Neuronal stem cell (in vitro differentiated cells): ENCODE measurements around the gene SLC16A9.
"Not testable (repeated sequence)": the region's sequence is repeated elsewhere in the genome, so short reads cannot be mapped to it uniquely, and the experiment has no call there.

Source experiments
- DNase-seq: peaks from one replicate; pipeline ENCODE4 v3.0.0-alpha.2; 2013; ENCODE audit warnings: low spot score
- H2AFZ ChIP-seq: one replicate; pipeline ENCODE4 v1.6.1; 2013; ENCODE audit warnings: mild to moderate bottlenecking, low read length, inconsistent platforms
- H2AK5ac ChIP-seq: 2 replicates; pipeline ENCODE4 v1.6.1; 2013; ENCODE audit warnings: low read depth, mild to moderate bottlenecking, inconsistent platforms, low read length, moderate library complexity, mixed read lengths
- H2BK120ac ChIP-seq: 2 replicates; pipeline ENCODE4 v1.6.1; 2013; ENCODE audit warnings: low read depth, mild to moderate bottlenecking, inconsistent platforms, low read length, moderate library complexity, mixed read lengths
- H2BK12ac ChIP-seq: one replicate; pipeline ENCODE4 v1.6.1; 2013; ENCODE audit warnings: low read length, inconsistent platforms
- H2BK15ac ChIP-seq: 2 replicates; pipeline ENCODE4 v1.6.1; 2013; ENCODE audit warnings: mild to moderate bottlenecking, low read length, inconsistent platforms, mixed read lengths
- H2BK5ac ChIP-seq: one replicate; pipeline ENCODE4 v1.6.1; 2013; ENCODE audit warnings: inconsistent platforms, mild to moderate bottlenecking, low read length, moderate library complexity
- H3K14ac ChIP-seq: one replicate; pipeline ENCODE4 v1.6.1; 2013; ENCODE audit warnings: low read length, inconsistent platforms
- H3K18ac ChIP-seq: 2 replicates; pipeline ENCODE4 v1.6.1; 2013; ENCODE audit warnings: low read length, inconsistent platforms
- H3K23ac ChIP-seq: 2 replicates; pipeline ENCODE4 v1.6.1; 2013; ENCODE audit warnings: low read depth, mild to moderate bottlenecking, mixed read lengths, low read length, inconsistent platforms; ENCODE audit not compliant: poor library complexity
- H3K27ac ChIP-seq: replicated peaks from 3 replicates; pipeline ENCODE4 v1.5.1; 2013; ENCODE audit warnings: low read length, inconsistent platforms
- H3K27me3 ChIP-seq, 3 experiments: 2 replicates each; pipeline ENCODE4 v1.6.1; 2013; ENCODE audit warnings: low read length in 3 of 3, mild to moderate bottlenecking in 2 of 3, inconsistent platforms in 1 of 3, low read depth in 1 of 3, mixed read lengths in 1 of 3, moderate library complexity in 1 of 3; ENCODE audit not compliant: control insufficient read depth in 3 of 3, insufficient read depth in 3 of 3
- H3K36me3 ChIP-seq, 2 donors: replicated peaks in 1 of 2; 2 replicates each; pipeline ENCODE4 v1.6.1; 2013; ENCODE audit warnings: low read length in 2 of 2; ENCODE audit not compliant: control insufficient read depth in 2 of 2, insufficient read depth in 2 of 2
- H3K4ac ChIP-seq: 2 replicates; pipeline ENCODE4 v1.6.1; 2013; ENCODE audit warnings: inconsistent platforms, mild to moderate bottlenecking, low read length, moderate library complexity
- H3K4me1 ChIP-seq, 2 donors: 1 replicate in 1 of 2; 2 replicates in 1 of 2; pipeline ENCODE4 v1.6.1; 2013; ENCODE audit warnings: low read length in 2 of 2, low read depth in 1 of 2; ENCODE audit not compliant: control insufficient read depth in 2 of 2, insufficient read depth in 1 of 2
- H3K4me2 ChIP-seq: one replicate; pipeline ENCODE4 v1.6.1; 2013; ENCODE audit warnings: mild to moderate bottlenecking, low read length, inconsistent platforms; ENCODE audit not compliant: insufficient read depth, poor library complexity, severe bottlenecking
- H3K4me3 ChIP-seq, 2 donors: 2 replicates each; pipeline ENCODE4 v1.5.1; 2013; ENCODE audit warnings: low read length in 2 of 2, mild to moderate bottlenecking in 2 of 2, inconsistent platforms in 1 of 2, moderate library complexity in 1 of 2
- H3K79me1 ChIP-seq: one replicate; pipeline ENCODE4 v1.6.1; 2013; ENCODE audit warnings: low read depth, mild to moderate bottlenecking, inconsistent platforms, low read length, moderate library complexity
- H3K9ac ChIP-seq: one replicate; pipeline ENCODE4 v1.6.1; 2013; ENCODE audit warnings: mild to moderate bottlenecking, low read depth, low read length, inconsistent platforms; ENCODE audit not compliant: poor library complexity
- H3K9me3 ChIP-seq, 2 donors: replicated peaks in 1 of 2; 2 replicates each; pipeline versions ENCODE3 to v1.6.1; 2013; ENCODE audit warnings: low read length in 2 of 2, mild to moderate bottlenecking in 2 of 2, inconsistent platforms in 1 of 2, low read depth in 1 of 2, mixed read lengths in 1 of 2, moderate library complexity in 1 of 2; ENCODE audit not compliant: control insufficient read depth in 2 of 2, insufficient read depth in 1 of 2
- H4K8ac ChIP-seq: one replicate; pipeline ENCODE4 v1.6.1; 2013; ENCODE audit warnings: low read depth, mild to moderate bottlenecking, inconsistent platforms, low read length, moderate library complexity
- H4K91ac ChIP-seq: one replicate; pipeline ENCODE4 v1.6.1; 2013; ENCODE audit warnings: low read length, low read depth, mild to moderate bottlenecking, inconsistent platforms; ENCODE audit not compliant: poor library complexity
- WGBS, 2 donors: extraction: QIAGEN DNeasy Blood & Tissue Kit; methylation state at CpG; one replicate each; pipeline ENCODE4 v1.1.7; 2013; ENCODE audit warnings: missing lambda C conversion rate in 2 of 2, mixed read lengths in 1 of 2; ENCODE audit not compliant: insufficient read length in 2 of 2, insufficient replicate concordance in 1 of 2; ENCODE audit errors: extremely low coverage in 2 of 2; 5-methylcytosine and 5-hydroxymethylcytosine counted together

SLC16A9 gene

DNA sequence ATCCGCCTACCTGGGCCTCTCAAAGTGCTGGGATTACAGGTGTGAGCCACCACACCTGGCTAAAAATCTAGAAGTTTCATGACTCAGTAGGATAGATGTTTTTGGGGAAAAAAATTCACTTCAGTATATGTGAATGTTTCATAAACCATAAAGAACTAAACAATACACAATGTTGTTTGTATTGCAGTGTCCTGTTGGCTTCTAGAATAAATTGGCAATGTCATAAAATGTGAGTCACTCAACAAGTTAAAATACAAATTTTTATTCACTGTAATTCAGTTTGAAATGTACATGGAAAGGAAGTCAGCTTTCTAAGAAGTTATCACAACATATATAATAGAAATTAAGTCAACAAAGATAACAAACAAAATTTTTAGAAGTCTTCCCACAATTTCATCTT is 27.1 kb upstream of the SLC16A9 start:
- H2BK15ac ChIP-seq, result no peak overlapping the region
- no peak overlapping the region for H4K8ac ChIP-seq
- H3K14ac ChIP-seq, result no peak overlapping the region
- H2BK5ac ChIP-seq, result no peak overlapping the region
- no peak overlapping the region for H3K18ac ChIP-seq
- no peak overlapping the region for H2AFZ ChIP-seq
- H3K9me3 ChIP-seq, result no peaks in the 10 kb centered on the region
- H3K36me3 ChIP-seq, result no peaks in the 10 kb centered on the region
- peaks cover 0 to 2% (median 0%) of the 10 kb centered on the region in 3 experiments for H3K27me3 ChIP-seq
- no peaks in the 10 kb centered on the region for H3K79me1 ChIP-seq
- H3K4me2 ChIP-seq, result no peak overlapping the region
- no peak overlapping the region for H3K23ac ChIP-seq
- H3K4ac ChIP-seq, result no peak overlapping the region
- H3K4me1 ChIP-seq, result no peaks in the 10 kb centered on the region
- H4K91ac ChIP-seq, result no peak overlapping the region
- no CpG with 5 or more reads among the region's 1 CpG for WGBS, 2 donors
- no peak for DNase-seq
- no peak overlapping the region for H2AK5ac ChIP-seq
- H2BK12ac ChIP-seq, result no peak overlapping the region
- H3K4me3 ChIP-seq, result no peak overlapping the region
- H3K9ac ChIP-seq, result no peak overlapping the region
- H2BK120ac ChIP-seq, result no peak overlapping the region
- no peak overlapping the region for H3K27ac ChIP-seq

DNA sequence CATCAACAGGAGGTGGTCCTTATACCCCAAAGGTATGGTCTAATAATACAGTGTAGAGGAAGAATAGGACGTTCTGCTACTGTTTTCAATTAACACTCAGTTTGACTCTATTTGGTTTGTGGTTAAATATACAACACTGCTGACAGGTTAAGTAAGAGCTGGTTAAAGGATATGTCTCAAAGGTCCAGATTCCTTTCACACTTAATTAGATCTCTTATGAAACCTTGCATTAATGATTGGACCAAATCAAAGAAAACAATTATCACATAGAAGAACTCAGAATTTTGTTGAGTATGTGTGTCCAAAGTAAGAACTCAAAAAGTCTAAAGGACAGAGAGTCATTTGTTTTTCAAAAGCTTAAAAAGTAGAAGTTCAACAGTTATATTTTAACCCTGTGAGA is 25.6 kb upstream of the SLC16A9 start:
- Histone ChIP-seq H3K27me3 (peaks cover 0 to 2% (median 0%) of the 10 kb centered on the region in 3 experiments), H2BK120ac (no peak overlapping the region), H3K4ac (no peak overlapping the region), H3K9me3 (no peaks in the 10 kb centered on the region), H3K79me1 (no peaks in the 10 kb centered on the region), H3K36me3 (no peaks in the 10 kb centered on the region), H3K4me1 (no peaks in the 10 kb centered on the region), H2BK15ac (no peak overlapping the region), H3K9ac (no peak overlapping the region), H2BK5ac (no peak overlapping the region), H2BK12ac (no peak overlapping the region), H3K23ac (no peak overlapping the region), H3K4me2 (no peak overlapping the region), H3K14ac (no peak overlapping the region), H3K27ac (no peak overlapping the region), H4K91ac (no peak overlapping the region), H3K4me3 (no peak overlapping the region), H2AFZ (no peak overlapping the region), H2AK5ac (no peak overlapping the region), H3K18ac (no peak overlapping the region), H4K8ac (no peak overlapping the region)
- DNase-seq, result no peak
- WGBS, 2 donors, result no CpG with 5 or more reads among the region's 1 CpG

DNA sequence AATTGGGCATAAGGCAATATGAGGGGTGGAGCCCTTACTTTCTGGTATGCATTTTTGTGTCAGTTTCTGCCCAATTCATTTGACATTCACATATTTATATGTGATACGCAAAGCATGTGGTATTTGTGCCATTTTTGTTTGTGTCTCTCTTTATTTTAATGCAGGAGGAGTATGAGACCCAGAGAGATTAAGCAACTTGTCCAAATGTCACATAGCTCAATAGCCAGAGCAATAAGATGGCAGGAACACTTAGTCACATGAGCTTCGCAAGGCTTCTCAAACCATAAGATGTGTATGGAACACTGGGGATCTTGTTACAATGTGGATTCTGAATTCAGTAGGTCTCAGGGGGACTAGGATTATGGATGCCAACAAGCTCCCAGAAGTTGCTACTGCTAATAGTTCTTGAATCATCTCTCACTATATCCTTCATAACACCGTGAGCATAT is 24.4 kb upstream of the SLC16A9 start:
- no peak overlapping the region for H3K14ac ChIP-seq
- no peak overlapping the region for H4K91ac ChIP-seq
- H3K27ac ChIP-seq, result no peak overlapping the region
- no peak overlapping the region for H2BK15ac ChIP-seq
- no peaks in the 10 kb centered on the region for H3K79me1 ChIP-seq
- DNase-seq, result no peak
- H3K23ac ChIP-seq, result no peak overlapping the region
- no peaks in the 10 kb centered on the region for H3K36me3 ChIP-seq
- no peak overlapping the region for H2BK5ac ChIP-seq
- H3K4me2 ChIP-seq, result no peak overlapping the region
- WGBS, 2 donors, result no CpG with 5 or more reads among the region's 3 CpGs
- no peak overlapping the region for H4K8ac ChIP-seq
- H3K9me3 ChIP-seq, result no peaks in the 10 kb centered on the region
- no peaks in the 10 kb centered on the region for H3K4me1 ChIP-seq
- H3K4ac ChIP-seq, result no peak overlapping the region
- H3K9ac ChIP-seq, result no peak overlapping the region
- H3K4me3 ChIP-seq, result no peak overlapping the region
- H3K27me3 ChIP-seq, result peaks cover 0 to 2% (median 0%) of the 10 kb centered on the region in 3 experiments
- H2AFZ ChIP-seq, result no peak overlapping the region
- no peak overlapping the region for H2BK120ac ChIP-seq
- no peak overlapping the region for H2AK5ac ChIP-seq
- H3K18ac ChIP-seq, result no peak overlapping the region
- H2BK12ac ChIP-seq, result no peak overlapping the region

DNA sequence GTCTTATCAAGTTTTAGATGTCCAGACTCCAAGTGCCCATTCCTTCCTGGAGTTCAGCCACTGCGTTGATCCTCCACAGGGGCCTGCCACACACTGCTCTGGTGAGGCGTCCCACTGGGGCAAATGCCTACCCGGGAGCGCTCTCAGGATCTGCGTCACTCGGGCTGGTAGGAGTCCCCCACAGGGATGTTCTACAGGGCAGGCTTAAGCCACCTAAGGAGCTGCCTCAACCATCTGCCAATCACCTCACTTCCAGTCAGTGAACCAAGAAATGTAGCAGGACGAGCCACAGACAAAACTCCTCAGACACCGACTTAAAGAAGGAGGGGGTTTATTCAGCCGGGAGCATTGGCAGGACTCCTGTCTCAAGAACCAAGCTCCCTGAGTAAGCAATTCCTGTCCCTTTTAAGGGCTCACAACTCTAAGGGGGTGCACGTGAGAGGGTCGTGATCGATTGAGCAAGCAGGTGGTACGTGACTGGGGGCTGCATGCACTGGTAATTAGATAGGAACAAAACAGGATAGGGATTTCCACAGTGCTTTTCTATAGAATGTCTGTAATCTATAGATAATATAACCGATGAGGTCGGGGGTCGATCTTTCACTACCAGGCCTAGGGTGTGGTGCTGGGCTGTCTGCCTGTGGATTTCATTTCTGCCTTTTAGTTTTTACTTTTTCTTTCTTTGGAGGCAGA is 23.8 kb upstream of the SLC16A9 start:
- H3K27me3 ChIP-seq, H3K18ac ChIP-seq, H3K4me1 ChIP-seq, H3K9me3 ChIP-seq, H2AFZ ChIP-seq, H3K14ac ChIP-seq, H4K8ac ChIP-seq, H2BK5ac ChIP-seq, H2AK5ac ChIP-seq, H2BK12ac ChIP-seq, H3K36me3 ChIP-seq, DNase-seq, H3K79me1 ChIP-seq, H2BK15ac ChIP-seq, H3K27ac ChIP-seq, H3K23ac ChIP-seq, H3K4me2 ChIP-seq, H2BK120ac ChIP-seq, H3K9ac ChIP-seq, H3K4ac ChIP-seq, H4K91ac ChIP-seq, H3K4me3 ChIP-seq: not testable (repeated sequence)
- WGBS, 2 donors, result no CpG with 5 or more reads among the region's 16 CpGs
